HepG2 (cell line): ENCODE data around the gene IDNK. TPM values are rescaled to one million over a fixed set of nuclear protein-coding genes. Genes with fewer than 3 reads are reported as not detected.

Source experiments
- CEBPZ ChIP-seq: IDR thresholded peaks from 2 replicates; pipeline ENCODE4 v1.6.1; 2012; ENCODE audit warnings: low read length, improper control_type of control experiment
- GABPB1 ChIP-seq: IDR thresholded peaks from 2 replicates; pipeline ENCODE4 v1.6.1; 2016; ENCODE audit warnings: mild to moderate bottlenecking, missing genetic modification reagents, moderate library complexity, missing compliant biosample characterization
- GTF2F1 ChIP-seq: fragments of 150-350 bp; IDR thresholded peaks from 2 replicates; pipeline ENCODE4 v1.6.1; 2014; ENCODE audit warnings: low read length
- HNRNPH1 ChIP-seq: fragments of 200-400 bp; formaldehyde crosslinking; optimal IDR thresholded peaks from 2 replicates; pipeline ENCODE3; 2017; ENCODE audit warnings: mild to moderate bottlenecking, low read depth, low read length
- HOMEZ ChIP-seq: IDR thresholded peaks from 2 replicates; pipeline ENCODE4 v1.6.1; 2016; ENCODE audit warnings: low read depth
- MAF1 ChIP-seq: sonication (generic); formaldehyde crosslinking; IDR thresholded peaks from 2 replicates; pipeline ENCODE4 v1.5.0; 2020; ENCODE audit warnings: missing genetic modification reagents, borderline replicate concordance
- MEIS1 ChIP-seq: sonication (generic); formaldehyde crosslinking; IDR thresholded peaks from 2 replicates; pipeline ENCODE4 v1.9.0; 2021; ENCODE audit warnings: mild to moderate bottlenecking, missing genetic modification reagents, moderate library complexity, borderline replicate concordance
- NCOA1 ChIP-seq: sonication (generic); formaldehyde crosslinking; IDR thresholded peaks from 2 replicates; pipeline ENCODE4 v1.9.0; 2021; ENCODE audit warnings: missing genetic modification reagents
- NFE2 ChIP-seq: sonication (generic); formaldehyde crosslinking; IDR thresholded peaks from 2 replicates; pipeline ENCODE4 v1.4.0; 2020; ENCODE audit warnings: missing genetic modification reagents
- RNF2 ChIP-seq: fragments of 450-650 bp; conservative IDR thresholded peaks from 2 replicates; pipeline ENCODE4 v1.6.1; 2016; ENCODE audit warnings: low read depth
- THAP8 ChIP-seq: sonication (generic); formaldehyde crosslinking; IDR thresholded peaks from 2 replicates; pipeline ENCODE4 v1.5.1; 2020; ENCODE audit warnings: missing genetic modification reagents, mild to moderate bottlenecking, borderline replicate concordance
- ZNF382 ChIP-seq: sonication (generic); formaldehyde crosslinking; IDR thresholded peaks from 2 replicates; pipeline ENCODE4 v1.5.0; 2020; ENCODE audit warnings: missing genetic modification reagents, mild to moderate bottlenecking, borderline replicate concordance
- ZNF777 ChIP-seq: sonication (generic); formaldehyde crosslinking; IDR thresholded peaks from 2 replicates; pipeline ENCODE4 v1.4.0; 2020; ENCODE audit warnings: missing genetic modification reagents
- ZSCAN25 ChIP-seq: sonication (generic); formaldehyde crosslinking; IDR thresholded peaks from 2 replicates; pipeline ENCODE4 v1.8.0; 2022; ENCODE audit warnings: mild to moderate bottlenecking, missing genetic modification reagents
- polyA plus RNA-seq, 8 experiments: library from polyadenylated mRNA; depleted of rRNA in 3 of 8; stranded (reverse) in 7 of 8; unstranded in 1 of 8; fragments of >200 nt; fragmentation: Illumina TruSeq in 4 of 8; extraction: Trizol in 4 of 8; gene quantifications; 2 replicates each; pipeline versions ENCODE4 v1.2.1 to v1.2.3, GENCODE V29; 2011 to 2016; ENCODE audit warnings: low read depth in 4 of 8, missing spikeins in 1 of 8, mixed read lengths in 1 of 8; ENCODE audit not compliant: insufficient read depth in 1 of 8
- total RNA-seq, 5 experiments: library from RNA; depleted of rRNA; stranded (reverse); fragments of >200 nt; fragmentation: Illumina TruSeq; extraction: Trizol; gene quantifications; 2 replicates each; pipeline ENCODE4 v1.2.3, GENCODE V29; 2016; ENCODE audit warnings: low read depth in 1 of 5
- TF ChIP-seq, protein P1 (sequence below): sonication (generic); formaldehyde crosslinking; IDR thresholded peaks from 2 replicates; pipeline ENCODE4 v1.5.0; 2020; ENCODE audit warnings: mild to moderate bottlenecking, missing genetic modification reagents
- TF ChIP-seq, protein P2 (sequence below): sonication (generic); formaldehyde crosslinking; IDR thresholded peaks from 2 replicates; pipeline ENCODE4 v1.5.0; 2020; ENCODE audit warnings: missing genetic modification reagents, mild to moderate bottlenecking, borderline replicate concordance
- TF ChIP-seq, protein P3 (sequence below): IDR thresholded peaks from 2 replicates; pipeline ENCODE4 v1.6.1; 2016; ENCODE audit warnings: mild to moderate bottlenecking

IDNK gene
- total and polyA plus RNA-seq, 2 of the 13 experiments (the other 11 are each of a cell fraction or from before 2014, with no cell fraction given) = 3.1 to 4.8 TPM

GRCh38 chr9:83629433-83630104 is 6.6 kb downstream of the IDNK start (continued):
- TF ChIP-seq, protein P1, sequence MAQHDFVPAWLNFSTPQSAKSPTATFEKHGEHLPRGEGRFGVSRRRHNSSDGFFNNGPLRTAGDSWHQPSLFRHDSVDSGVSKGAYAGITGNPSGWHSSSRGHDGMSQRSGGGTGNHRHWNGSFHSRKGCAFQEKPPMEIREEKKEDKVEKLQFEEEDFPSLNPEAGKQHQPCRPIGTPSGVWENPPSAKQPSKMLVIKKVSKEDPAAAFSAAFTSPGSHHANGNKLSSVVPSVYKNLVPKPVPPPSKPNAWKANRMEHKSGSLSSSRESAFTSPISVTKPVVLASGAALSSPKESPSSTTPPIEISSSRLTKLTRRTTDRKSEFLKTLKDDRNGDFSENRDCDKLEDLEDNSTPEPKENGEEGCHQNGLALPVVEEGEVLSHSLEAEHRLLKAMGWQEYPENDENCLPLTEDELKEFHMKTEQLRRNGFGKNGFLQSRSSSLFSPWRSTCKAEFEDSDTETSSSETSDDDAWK (CRISPR knock-in tag) = no peak
- TF ChIP-seq GTF2F1 (no peak), ZNF777 (CRISPR knock-in tag) (no peak), RNF2 (no peak), THAP8 (CRISPR knock-in tag) (no peak), ZSCAN25 (CRISPR knock-in tag) (peak; percentile 71), NCOA1 (CRISPR knock-in tag) (0 out of 2 replicates have a peak, but pooled peaks have one; percentile 71), GABPB1 (CRISPR knock-in tag) (no peak; the same call in 1 of the 2 replicates), MEIS1 (CRISPR knock-in tag) (peak; percentile 86), ZNF382 (CRISPR knock-in tag) (no peak), CEBPZ (no peak), HOMEZ (CRISPR knock-in tag) (peak; percentile 97), NFE2 (CRISPR knock-in tag) (no peak), HNRNPH1 (no peak), MAF1 (CRISPR knock-in tag) (no peak)
- TF ChIP-seq, protein P2, sequence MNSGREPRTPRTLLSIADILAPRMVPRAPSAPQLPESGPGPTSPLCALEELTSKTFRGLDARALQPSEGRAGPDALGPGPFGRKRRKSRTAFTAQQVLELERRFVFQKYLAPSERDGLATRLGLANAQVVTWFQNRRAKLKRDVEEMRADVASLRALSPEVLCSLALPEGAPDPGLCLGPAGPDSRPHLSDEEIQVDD (CRISPR knock-in tag) = no peak
- TF ChIP-seq, protein P3, sequence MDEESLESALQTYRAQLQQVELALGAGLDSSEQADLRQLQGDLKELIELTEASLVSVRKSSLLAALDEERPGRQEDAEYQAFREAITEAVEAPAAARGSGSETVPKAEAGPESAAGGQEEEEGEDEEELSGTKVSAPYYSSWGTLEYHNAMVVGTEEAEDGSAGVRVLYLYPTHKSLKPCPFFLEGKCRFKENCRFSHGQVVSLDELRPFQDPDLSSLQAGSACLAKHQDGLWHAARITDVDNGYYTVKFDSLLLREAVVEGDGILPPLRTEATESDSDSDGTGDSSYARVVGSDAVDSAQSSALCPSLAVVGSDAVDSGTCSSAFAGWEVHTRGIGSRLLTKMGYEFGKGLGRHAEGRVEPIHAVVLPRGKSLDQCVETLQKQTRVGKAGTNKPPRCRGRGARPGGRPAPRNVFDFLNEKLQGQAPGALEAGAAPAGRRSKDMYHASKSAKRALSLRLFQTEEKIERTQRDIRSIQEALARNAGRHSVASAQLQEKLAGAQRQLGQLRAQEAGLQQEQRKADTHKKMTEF (CRISPR knock-in tag) = peak; percentile 70
